OCI-LY7 (cell line): Measurements from ENCODE around the gene SPRR3. TPM values are rescaled to one million over a fixed set of nuclear protein-coding genes. Genes with fewer than 3 reads are reported as not detected.

Experiments used
- BruUV-seq: library from RNA; stranded (reverse); fragments of 400-500 nt; replicated peaks from 2 replicates; lab custom pipeline; 2021; lab: Mats Ljungman, UMichigan
- CTCF ChIA-PET: fragments of 300-600 bp; sonication (Branson Sonifier 250); formaldehyde crosslinking; loops from one replicate; lab custom pipeline; 2022; ENCODE audit warnings: antibody characterized with exemption; ENCODE audit not compliant: unreplicated experiment; lab: Charles Lee
- POLR2A ChIA-PET: fragments of 300-600 bp; sonication (Branson Sonifier 250); formaldehyde crosslinking; loops from one replicate; lab custom pipeline; 2022; ENCODE audit warnings: antibody characterized with exemption; lab: Charles Lee
- DNase-seq: peaks from one replicate; pipeline ENCODE4 v3.0.0-alpha.2; 2015; ENCODE audit warnings: low spot score
- H2AFZ ChIP-seq: fragments of 200-600 bp; sonication (generic), shearing (Covaris generic); 2 replicates; pipeline ENCODE4 v1.6.1; 2014; ENCODE audit warnings: mild to moderate bottlenecking, antibody characterized with exemption, low read length, moderate library complexity
- H3K27ac ChIP-seq: fragments of 200-600 bp; sonication (generic); 2 replicates; pipeline ENCODE4 v1.5.1; 2014; ENCODE audit warnings: mixed run types, low read depth, mild to moderate bottlenecking, moderate library complexity, low read length, inconsistent platforms; ENCODE audit not compliant: poor library complexity, severe bottlenecking
- H3K36me3 ChIP-seq: fragments of 200-600 bp; sonication (generic); 2 replicates; pipeline ENCODE4 v1.6.1; 2014; ENCODE audit warnings: mild to moderate bottlenecking, antibody characterized with exemption, low read length, moderate library complexity, mixed read lengths; ENCODE audit not compliant: insufficient read depth
- H3K4me1 ChIP-seq: fragments of 200-600 bp; sonication (generic); 2 replicates; pipeline ENCODE4 v1.5.1; 2014; ENCODE audit warnings: mild to moderate bottlenecking, low read length; ENCODE audit not compliant: insufficient read depth, poor library complexity, severe bottlenecking
- H3K4me2 ChIP-seq: fragments of 200-600 bp; sonication (generic); 2 replicates; pipeline ENCODE4 v1.6.1; 2014; ENCODE audit warnings: mild to moderate bottlenecking, low read length
- H3K4me3 ChIP-seq: fragments of 200-600 bp; sonication (generic); 2 replicates; pipeline ENCODE4 v1.5.1; 2014; ENCODE audit warnings: mild to moderate bottlenecking, low read depth, low read length; ENCODE audit not compliant: poor library complexity, severe bottlenecking
- H3K79me2 ChIP-seq: fragments of 200-600 bp; sonication (generic); 2 replicates; pipeline ENCODE4 v1.6.1; 2016; ENCODE audit warnings: low read depth, mild to moderate bottlenecking, low read length, moderate library complexity, mixed read lengths; ENCODE audit not compliant: insufficient read depth
- H3K9me2 ChIP-seq: fragments of 200-600 bp; sonication (generic); 2 replicates; pipeline ENCODE4 v1.6.1; 2016; ENCODE audit warnings: mild to moderate bottlenecking, low read length, mixed read lengths; ENCODE audit not compliant: insufficient read depth
- H3K9me3 ChIP-seq: fragments of 200-600 bp; sonication (generic); 2 replicates; pipeline ENCODE4 v1.6.1; 2014; ENCODE audit warnings: mild to moderate bottlenecking, mixed run types, low read length, mixed read lengths
- H4K20me1 ChIP-seq: fragments of 200-600 bp; sonication (generic); 2 replicates; pipeline ENCODE4 v1.6.1; 2014; ENCODE audit warnings: mild to moderate bottlenecking, antibody characterized with exemption, low read length, moderate library complexity, mixed read lengths; ENCODE audit not compliant: insufficient read depth
- EZH2phosphoT487 ChIP-seq: fragments of 200-600 bp; sonication (generic); IDR thresholded peaks from 2 replicates; pipeline ENCODE4 v1.6.1; 2018; ENCODE audit warnings: low read depth, borderline replicate concordance, mild to moderate bottlenecking, mixed run types, antibody characterized with exemption, low read length, moderate library complexity, mixed read lengths
- intact Hi-C: fragments of 100-400 bp; cut with micrococcal nuclease; formaldehyde crosslinking; loops from one replicate; pipeline ENCODE4 v1.10.0; 2022; ENCODE audit not compliant: unreplicated experiment
- total RNA-seq, 2 experiments: library from RNA; depleted of rRNA in 1 of 2; stranded (reverse); fragments of >200 nt in 1 of 2; shearing (Covaris generic) in 1 of 2; gene quantifications; 2 replicates each; pipeline ENCODE4 v1.2.3, GENCODE V29; 2014 to 2022
- TF ChIP-seq, protein P1 (sequence below): fragments of 200-600 bp; sonication (generic); conservative IDR thresholded peaks from 2 replicates; pipeline ENCODE4 v1.5.1; 2014; ENCODE audit warnings: mild to moderate bottlenecking, antibody characterized with exemption, low read length, moderate library complexity, mixed read lengths

Gene SPRR3
- total RNA-seq, 2 experiments from 2014 or later: not detected

DNA sequence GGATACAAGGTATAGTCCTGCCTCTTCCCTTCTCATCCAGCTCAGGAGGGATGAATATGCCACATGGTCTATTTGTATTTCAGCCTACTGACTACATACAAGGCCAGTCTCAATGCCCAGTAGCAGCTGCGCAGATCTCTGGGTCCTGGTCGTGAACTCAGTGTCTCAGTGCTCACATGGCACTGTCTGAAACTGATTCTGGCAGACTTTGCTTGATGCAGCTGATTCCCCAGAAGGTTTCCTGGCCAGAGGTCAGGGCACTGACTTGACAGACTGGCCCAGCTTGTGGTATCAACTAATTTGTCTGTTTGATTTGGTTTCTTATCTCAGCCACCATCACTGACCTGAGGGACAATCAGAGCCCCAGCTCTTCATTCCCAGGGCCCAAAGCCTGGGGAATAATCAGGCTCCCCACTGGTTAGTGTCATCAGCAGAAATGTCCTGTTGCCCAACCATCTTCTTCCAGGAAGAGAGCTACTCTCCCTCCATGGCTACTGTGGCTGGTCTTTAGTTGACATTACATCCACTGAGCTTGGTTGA is 38.6 kb upstream of the SPRR3 start:
- no peak overlapping the region for H2AFZ ChIP-seq
- no peak overlapping the region for H3K4me2 ChIP-seq
- no peaks in the 10 kb centered on the region for H3K9me3 ChIP-seq
- H3K27ac ChIP-seq: no peak overlapping the region
- H4K20me1 ChIP-seq: no peaks in the 10 kb centered on the region
- no TSS peak for BruUV-seq
- no peak for DNase-seq
- H3K4me3 ChIP-seq: no peak overlapping the region
- no peaks in the 10 kb centered on the region for H3K79me2 ChIP-seq
- ChIA-PET CTCF (no interaction called here), POLR2A (no interaction called here)
- TF ChIP-seq EZH2phosphoT487: no peak
- TF ChIP-seq, protein P1, sequence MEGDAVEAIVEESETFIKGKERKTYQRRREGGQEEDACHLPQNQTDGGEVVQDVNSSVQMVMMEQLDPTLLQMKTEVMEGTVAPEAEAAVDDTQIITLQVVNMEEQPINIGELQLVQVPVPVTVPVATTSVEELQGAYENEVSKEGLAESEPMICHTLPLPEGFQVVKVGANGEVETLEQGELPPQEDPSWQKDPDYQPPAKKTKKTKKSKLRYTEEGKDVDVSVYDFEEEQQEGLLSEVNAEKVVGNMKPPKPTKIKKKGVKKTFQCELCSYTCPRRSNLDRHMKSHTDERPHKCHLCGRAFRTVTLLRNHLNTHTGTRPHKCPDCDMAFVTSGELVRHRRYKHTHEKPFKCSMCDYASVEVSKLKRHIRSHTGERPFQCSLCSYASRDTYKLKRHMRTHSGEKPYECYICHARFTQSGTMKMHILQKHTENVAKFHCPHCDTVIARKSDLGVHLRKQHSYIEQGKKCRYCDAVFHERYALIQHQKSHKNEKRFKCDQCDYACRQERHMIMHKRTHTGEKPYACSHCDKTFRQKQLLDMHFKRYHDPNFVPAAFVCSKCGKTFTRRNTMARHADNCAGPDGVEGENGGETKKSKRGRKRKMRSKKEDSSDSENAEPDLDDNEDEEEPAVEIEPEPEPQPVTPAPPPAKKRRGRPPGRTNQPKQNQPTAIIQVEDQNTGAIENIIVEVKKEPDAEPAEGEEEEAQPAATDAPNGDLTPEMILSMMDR: no peak
- H3K36me3 ChIP-seq: no peaks in the 10 kb centered on the region
- no peaks in the 10 kb centered on the region for H3K4me1 ChIP-seq
- H3K9me2 ChIP-seq: no peaks in the 10 kb centered on the region
- intact Hi-C loops: no loop called here

GRCh38 chr1:152964536-152964935 is 37.0 kb upstream of the SPRR3 start:
- no peaks in the 10 kb centered on the region for H3K36me3 ChIP-seq
- no TSS peak for BruUV-seq
- H3K9me3 ChIP-seq: no peaks in the 10 kb centered on the region
- no peak for DNase-seq
- no peaks in the 10 kb centered on the region for H3K79me2 ChIP-seq
- ChIA-PET POLR2A (no interaction called here), CTCF (no interaction called here)
- intact Hi-C loops: no loop called here
- H3K4me3 ChIP-seq: no peak overlapping the region
- no peak overlapping the region for H3K27ac ChIP-seq
- no peaks in the 10 kb centered on the region for H3K9me2 ChIP-seq
- H3K4me1 ChIP-seq: no peaks in the 10 kb centered on the region
- no peak overlapping the region for H2AFZ ChIP-seq
- no peaks in the 10 kb centered on the region for H4K20me1 ChIP-seq
- no peak overlapping the region for H3K4me2 ChIP-seq
- no peak for TF ChIP-seq EZH2phosphoT487
- TF ChIP-seq, protein P1: no peak

GRCh38 chr1:152965853-152966252 is 35.7 kb upstream of the SPRR3 start:
- CTCF ChIA-PET: no interaction called here
- H4K20me1 ChIP-seq: no peaks in the 10 kb centered on the region
- no peaks in the 10 kb centered on the region for H3K9me2 ChIP-seq
- POLR2A ChIA-PET: no interaction called here
- H3K27ac ChIP-seq: no peak overlapping the region
- BruUV-seq: no TSS peak
- no peaks in the 10 kb centered on the region for H3K9me3 ChIP-seq
- no peak for TF ChIP-seq EZH2phosphoT487
- TF ChIP-seq, protein P1: no peak
- no peaks in the 10 kb centered on the region for H3K36me3 ChIP-seq
- no peaks in the 10 kb centered on the region for H3K4me1 ChIP-seq
- H3K4me2 ChIP-seq: no peak overlapping the region
- DNase-seq: no peak
- intact Hi-C loops: no loop called here
- H3K4me3 ChIP-seq: no peak overlapping the region
- H3K79me2 ChIP-seq: no peaks in the 10 kb centered on the region
- no peak overlapping the region for H2AFZ ChIP-seq
